Subcutaneous abdominal adipose tissue (tissue), 5 donors: ENCODE measurements around the gene PDE6B.

Source experiments
- H3K27ac ChIP-seq: one replicate; pipeline ENCODE4 v1.7.0; 2013; ENCODE audit warnings: low read depth, mild to moderate bottlenecking, inconsistent platforms, low read length, moderate library complexity
- H3K27me3 ChIP-seq, 5 donors: one replicate each; pipeline ENCODE4 v1.7.0; 2013; ENCODE audit warnings: low read length in 5 of 5, inconsistent platforms in 1 of 5; ENCODE audit not compliant: control insufficient read depth in 5 of 5, insufficient read depth in 4 of 5
- H3K36me3 ChIP-seq, 5 donors: one replicate each; pipeline ENCODE4 v1.7.0; 2013; ENCODE audit warnings: low read length in 5 of 5; ENCODE audit not compliant: control insufficient read depth in 5 of 5, insufficient read depth in 5 of 5
- H3K4me1 ChIP-seq, 5 donors: one replicate each; pipeline ENCODE4 v1.7.0; 2013; ENCODE audit warnings: low read length in 5 of 5, mild to moderate bottlenecking in 3 of 5, moderate library complexity in 1 of 5; ENCODE audit not compliant: control insufficient read depth in 5 of 5, insufficient read depth in 5 of 5
- H3K4me3 ChIP-seq, 5 donors: one replicate each; pipeline ENCODE4 v1.7.0; 2013; ENCODE audit warnings: low read length in 5 of 5, low read depth in 1 of 5
- H3K9ac ChIP-seq, 5 donors: one replicate each; pipeline ENCODE4 v1.7.0; 2013; ENCODE audit warnings: low read length in 5 of 5, mild to moderate bottlenecking in 4 of 5, moderate library complexity in 3 of 5
- H3K9me3 ChIP-seq, 5 donors: one replicate each; pipeline ENCODE4 v1.7.0; 2013; ENCODE audit warnings: low read length in 5 of 5; ENCODE audit not compliant: control insufficient read depth in 5 of 5
- donor health status: healthy.
- donor health status: healthy.
- donor health status: healthy.
- donor health status: healthy.
- donor health status: healthy.

The PDE6B gene

DNA sequence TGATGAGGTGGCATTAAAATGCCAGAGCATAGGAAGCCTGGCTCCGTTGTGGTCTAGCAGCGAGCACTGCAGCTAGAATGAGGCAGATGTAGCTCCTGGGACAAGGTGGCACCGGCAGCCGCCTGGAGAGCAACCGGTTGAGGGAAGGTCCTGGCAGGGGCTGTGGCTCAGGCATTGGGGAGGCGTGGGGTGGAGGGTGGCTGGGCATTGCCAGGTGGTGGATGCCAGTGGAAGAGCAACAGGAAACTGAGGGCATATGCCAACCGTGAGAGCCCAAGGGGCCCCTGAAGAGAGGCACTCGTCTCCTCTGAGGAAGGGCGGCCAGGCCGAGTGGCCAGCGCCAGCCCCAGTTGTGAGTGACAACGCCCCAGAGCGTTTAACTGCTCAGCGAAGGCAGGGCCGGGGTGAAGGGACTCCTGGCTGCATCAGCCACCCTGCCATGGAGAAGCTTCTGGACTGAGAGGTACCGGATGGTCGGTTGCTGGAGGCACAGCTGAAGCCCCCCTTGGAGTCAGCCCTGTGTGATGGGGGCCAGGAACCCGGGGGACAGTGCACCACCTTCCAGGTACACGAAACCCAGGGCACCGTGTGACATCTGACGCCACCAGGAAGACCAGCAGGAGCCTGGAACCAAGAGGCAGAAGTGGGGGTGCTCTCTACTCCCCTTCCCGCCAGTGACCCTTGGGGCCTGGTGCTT is 13.2 kb upstream of the PDE6B start:
- Histone ChIP-seq H3K9ac (no peak overlapping the region), H3K4me1 (no peaks in the 10 kb centered on the region), H3K9me3 (peaks cover 0 to 8% (median 2%) of the 10 kb centered on the region in 5 donors), H3K27me3 (peaks cover 0 to 11% (median 4%) of the 10 kb centered on the region in 5 donors), H3K27ac (no peak overlapping the region), H3K36me3 (no peaks in the 10 kb centered on the region), H3K4me3 (no peak overlapping the region)

DNA sequence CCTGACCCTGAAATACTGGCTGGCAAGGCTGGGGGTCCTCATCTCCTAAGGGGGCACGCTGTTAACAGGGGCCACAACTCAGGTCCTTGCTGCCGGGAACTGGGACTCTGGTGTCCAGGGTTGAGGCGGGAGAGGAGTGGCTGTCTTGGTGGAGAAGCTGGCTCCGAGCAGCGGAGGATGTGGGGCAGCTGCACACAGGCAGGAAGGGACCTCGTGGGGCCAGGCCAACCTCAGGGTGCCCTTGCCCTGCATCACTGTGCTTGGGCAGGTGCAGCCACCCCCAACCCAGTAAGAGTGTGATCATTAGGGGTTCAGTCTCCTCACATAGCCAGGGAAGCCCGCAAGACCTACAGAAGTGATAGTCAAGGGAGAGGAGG is 12.6 kb upstream of the PDE6B start:
- H3K27ac ChIP-seq, result no peak overlapping the region
- H3K27me3 ChIP-seq, result peaks cover 0 to 11% (median 5%) of the 10 kb centered on the region in 5 donors
- H3K4me1 ChIP-seq, result no peaks in the 10 kb centered on the region
- no peak overlapping the region for H3K4me3 ChIP-seq
- H3K36me3 ChIP-seq, result no peaks in the 10 kb centered on the region
- peaks cover 0 to 8% (median 2%) of the 10 kb centered on the region in 5 donors for H3K9me3 ChIP-seq
- H3K9ac ChIP-seq, result no peak overlapping the region

DNA sequence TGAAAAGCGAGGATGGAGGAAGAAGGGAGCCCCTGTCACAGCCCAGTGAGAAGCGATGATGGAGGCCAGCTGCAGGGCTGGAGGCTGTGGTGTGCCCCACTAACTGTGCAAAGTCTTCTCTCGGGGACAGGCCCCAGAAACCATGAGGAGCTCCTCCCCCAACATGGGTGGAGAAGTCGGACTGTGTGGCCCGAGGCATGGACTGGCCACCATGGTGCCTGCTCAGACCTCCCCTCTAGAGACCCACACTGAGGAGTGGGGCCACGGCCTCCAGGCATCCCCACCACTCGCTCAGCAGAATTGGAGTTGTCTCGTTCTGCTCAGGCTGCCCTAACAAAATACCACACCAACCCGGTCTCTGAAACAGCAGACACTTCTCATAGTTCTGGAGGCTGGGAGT is 12.2 kb upstream of the PDE6B start:
- Histone ChIP-seq H3K9me3 (peaks cover 0 to 8% (median 2%) of the 10 kb centered on the region in 5 donors), H3K27ac (no peak overlapping the region), H3K4me3 (no peak overlapping the region), H3K4me1 (no peaks in the 10 kb centered on the region), H3K27me3 (peaks cover 3 to 12% (median 7%) of the 10 kb centered on the region in 5 donors), H3K9ac (no peak overlapping the region), H3K36me3 (no peaks in the 10 kb centered on the region)

DNA sequence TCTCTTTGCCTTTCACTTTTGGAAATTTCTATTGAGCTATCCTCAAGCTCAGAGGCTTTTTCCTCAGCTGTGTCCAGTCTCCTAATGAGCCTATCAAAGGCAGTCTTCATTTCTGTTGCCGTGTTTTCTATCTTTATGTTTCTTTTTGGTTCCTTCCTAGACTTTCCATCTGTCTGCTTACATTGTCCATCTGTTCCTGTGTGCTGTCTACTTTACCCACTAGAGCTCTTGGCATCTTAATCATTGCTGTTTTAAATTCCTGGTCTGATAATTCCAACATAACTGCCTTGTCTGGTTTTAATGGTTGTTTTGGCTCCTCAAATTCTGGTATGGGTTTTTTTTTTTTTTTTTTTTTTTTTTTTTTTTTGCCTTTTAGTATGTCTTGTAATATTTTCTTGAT is 9.3 kb upstream of the PDE6B start:
- Histone ChIP-seq H3K36me3 (no peaks in the 10 kb centered on the region), H3K9me3 (no peaks in the 10 kb centered on the region), H3K9ac (no peak overlapping the region), H3K4me3 (no peak overlapping the region), H3K27ac (no peak overlapping the region), H3K4me1 (no peaks in the 10 kb centered on the region), H3K27me3 (peaks cover 0 to 15% (median 7%) of the 10 kb centered on the region in 5 donors)

DNA sequence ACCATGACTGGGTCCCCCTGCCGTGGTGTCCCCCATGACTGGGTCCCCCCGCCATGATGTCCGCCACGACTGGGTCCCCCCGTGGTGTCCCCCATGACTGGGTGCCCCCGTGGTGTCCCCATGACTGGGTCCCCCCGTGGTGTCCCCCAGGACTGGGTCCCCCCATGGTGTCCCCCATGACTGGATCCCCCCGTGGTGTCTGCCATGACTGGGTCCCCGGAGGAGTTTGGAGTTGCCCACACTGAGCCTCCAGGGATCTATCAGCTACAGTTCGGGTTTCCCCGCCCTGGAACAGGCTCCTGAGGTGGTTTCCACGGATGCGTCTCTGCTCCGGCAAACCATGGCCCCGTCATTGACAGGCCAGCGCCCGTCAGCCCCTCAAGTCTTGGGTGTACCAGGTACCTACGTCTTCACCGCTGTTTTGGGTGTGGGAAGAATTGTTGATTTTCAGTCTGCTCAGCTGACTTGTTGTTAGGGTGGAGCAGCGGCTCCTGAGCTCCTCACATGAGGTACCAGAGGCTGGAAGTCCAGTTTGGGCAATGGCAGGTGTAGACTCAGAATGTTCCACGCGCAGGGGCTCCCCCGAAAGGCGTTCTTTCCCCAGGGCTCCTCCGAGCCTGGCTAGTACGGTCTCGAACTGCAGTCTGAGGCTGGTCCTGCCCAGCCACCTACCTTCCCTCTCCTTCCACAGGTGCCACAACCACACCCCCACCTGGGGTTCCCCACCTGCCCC is 8.3 kb upstream of the PDE6B start:
- Histone ChIP-seq H3K9me3 (no peaks in the 10 kb centered on the region), H3K4me3 (no peak overlapping the region), H3K4me1 (no peaks in the 10 kb centered on the region), H3K27me3 (peaks cover 0 to 15% (median 7%) of the 10 kb centered on the region in 5 donors), H3K27ac (no peak overlapping the region), H3K9ac (no peak overlapping the region), H3K36me3 (no peaks in the 10 kb centered on the region)

DNA sequence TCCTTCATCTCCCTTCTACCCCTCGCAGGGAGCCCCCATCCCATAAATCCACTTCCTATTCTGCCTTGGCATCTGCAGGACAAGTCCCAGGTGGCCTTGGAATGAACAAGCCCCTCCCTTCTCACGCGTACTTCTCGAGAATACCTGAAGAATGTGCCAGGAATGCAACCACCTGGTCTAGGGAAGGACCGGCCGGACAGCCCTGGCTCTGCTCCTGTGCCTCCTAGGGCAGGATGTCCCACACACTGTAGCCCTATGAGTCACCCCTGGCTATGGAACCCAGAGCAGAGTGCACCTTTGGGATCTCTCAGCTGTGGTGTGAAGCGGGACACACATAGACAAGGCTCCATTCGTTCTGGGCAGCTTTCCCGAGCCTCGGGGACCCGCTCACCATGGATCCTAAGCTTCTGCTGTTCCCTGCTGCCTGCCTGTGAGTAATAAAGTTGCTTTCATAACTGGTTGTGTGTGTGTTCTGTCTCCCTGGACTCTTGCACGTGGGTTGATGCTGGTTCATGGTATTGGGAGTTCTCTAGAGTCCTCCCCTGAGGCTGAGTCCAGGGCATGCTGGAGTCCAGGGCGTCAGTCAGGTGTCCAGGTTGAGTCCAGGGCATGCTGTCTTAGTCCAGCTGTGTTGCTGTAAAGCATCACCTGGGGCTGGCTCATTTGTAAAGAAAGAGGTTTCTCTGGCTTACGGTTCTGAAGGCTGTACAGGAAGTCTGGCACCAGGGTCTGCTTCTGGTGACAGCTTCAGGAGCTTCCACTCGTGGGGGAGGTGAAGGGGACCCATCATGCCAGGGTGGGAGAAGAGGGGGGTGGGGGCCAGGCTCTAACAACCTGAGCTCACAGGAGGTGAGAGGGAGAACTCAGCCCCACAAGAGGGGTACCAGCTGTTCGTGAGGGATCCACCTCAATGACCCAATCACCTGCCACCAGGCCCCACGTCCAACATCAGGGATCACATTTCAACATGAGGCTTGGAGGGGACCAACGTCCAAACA is 7.4 kb upstream of the PDE6B start:
- no peak overlapping the region for H3K9ac ChIP-seq
- H3K27ac ChIP-seq, result no peak overlapping the region
- peaks cover 1 to 12% (median 5%) of the 10 kb centered on the region in 5 donors for H3K27me3 ChIP-seq
- H3K36me3 ChIP-seq, result no peaks in the 10 kb centered on the region
- H3K9me3 ChIP-seq, result no peaks in the 10 kb centered on the region
- no peak overlapping the region for H3K4me3 ChIP-seq
- H3K4me1 ChIP-seq, result no peaks in the 10 kb centered on the region

DNA sequence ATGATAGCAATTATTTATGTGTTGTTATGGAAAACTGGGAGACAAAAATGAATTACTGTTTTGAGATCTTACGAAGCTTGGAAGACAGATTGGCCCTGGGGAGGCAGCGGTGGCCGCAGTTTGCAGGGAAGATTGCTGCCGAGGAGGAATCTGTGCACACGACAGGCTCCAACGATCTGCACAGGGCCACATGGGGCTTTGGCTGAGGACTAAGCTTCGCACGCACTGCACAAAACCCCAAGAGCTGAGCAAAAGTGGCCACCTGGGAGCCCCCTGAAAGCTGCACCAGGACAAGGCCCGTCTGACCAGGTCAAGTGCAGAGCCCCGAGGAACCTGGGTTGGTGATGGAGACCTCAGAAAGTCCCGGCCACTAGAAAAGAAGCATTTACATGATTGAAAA is 5.2 kb upstream of the PDE6B start:
- no peaks in the 10 kb centered on the region for H3K4me1 ChIP-seq
- no peak overlapping the region for H3K27ac ChIP-seq
- no peak overlapping the region for H3K4me3 ChIP-seq
- H3K9ac ChIP-seq, result no peak overlapping the region
- peaks cover 5 to 14% (median 6%) of the 10 kb centered on the region in 5 donors for H3K27me3 ChIP-seq
- H3K9me3 ChIP-seq, result no peaks in the 10 kb centered on the region
- no peaks in the 10 kb centered on the region for H3K36me3 ChIP-seq

DNA sequence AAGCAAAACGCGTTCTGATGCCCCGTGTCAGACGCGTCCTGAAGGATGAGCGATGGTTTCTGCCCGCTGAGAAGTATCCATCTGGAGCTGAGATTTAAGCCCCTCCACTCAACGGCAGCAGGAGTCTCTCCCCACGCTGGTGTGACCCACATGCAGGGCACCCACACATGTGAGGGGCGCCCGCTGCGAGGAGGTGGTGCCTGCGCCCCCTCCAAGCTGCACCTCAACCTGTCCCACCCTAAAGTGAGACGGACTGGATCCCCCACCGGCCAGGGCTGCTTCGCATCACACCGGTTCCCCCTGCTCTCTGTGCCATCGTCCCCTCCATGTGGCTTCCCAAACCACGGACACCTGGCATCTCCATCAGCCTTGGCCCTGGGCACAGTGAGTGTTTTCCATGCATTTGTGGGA is 4.5 kb upstream of the PDE6B start:
- H3K9ac ChIP-seq, result no peak overlapping the region
- no peaks in the 10 kb centered on the region for H3K36me3 ChIP-seq
- no peak overlapping the region for H3K27ac ChIP-seq
- peaks cover 5 to 14% (median 6%) of the 10 kb centered on the region in 5 donors for H3K27me3 ChIP-seq
- no peaks in the 10 kb centered on the region for H3K9me3 ChIP-seq
- H3K4me1 ChIP-seq, result no peaks in the 10 kb centered on the region
- no peak overlapping the region for H3K4me3 ChIP-seq

DNA sequence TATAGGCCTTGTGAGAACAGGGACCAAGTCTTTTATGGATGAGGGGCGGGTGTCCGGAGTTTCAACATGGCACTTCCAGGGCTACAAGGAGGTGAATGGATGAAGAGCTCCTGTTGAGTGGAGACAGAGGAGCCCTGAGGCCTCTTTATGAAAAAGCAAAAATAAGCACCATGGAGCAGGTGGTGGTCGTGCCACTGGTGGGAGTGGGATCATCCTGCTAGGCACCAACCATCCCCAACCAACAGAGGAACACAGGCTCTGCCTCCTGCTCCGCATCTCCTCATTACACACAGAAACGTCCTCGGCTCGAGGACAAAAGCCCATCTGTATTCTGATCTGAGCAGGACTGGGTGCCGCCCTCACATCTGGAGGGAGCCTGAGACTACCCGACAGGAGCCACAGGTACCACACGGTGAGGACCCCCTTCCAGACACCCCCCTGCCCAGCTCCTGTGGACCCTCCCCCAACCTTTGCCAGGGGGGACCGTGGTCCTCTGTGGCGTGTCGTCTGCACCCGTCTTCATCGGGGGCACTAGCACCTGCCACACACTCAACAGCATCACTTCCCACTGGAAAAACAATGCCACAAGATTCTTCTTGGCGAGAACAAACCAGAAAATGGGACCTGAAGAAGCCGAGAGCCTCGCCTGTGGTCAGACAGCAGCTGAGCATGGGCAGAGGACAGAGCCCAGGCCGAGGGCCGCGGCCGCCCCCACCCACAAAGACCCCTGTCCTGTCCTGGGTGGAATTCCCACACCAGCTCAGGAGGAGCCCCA is 3.9 kb upstream of the PDE6B start:
- H3K27me3 ChIP-seq, result peaks cover 5 to 14% (median 6%) of the 10 kb centered on the region in 5 donors
- no peaks in the 10 kb centered on the region for H3K4me1 ChIP-seq
- H3K9me3 ChIP-seq, result no peaks in the 10 kb centered on the region
- H3K4me3 ChIP-seq, result no peak overlapping the region
- no peak overlapping the region for H3K27ac ChIP-seq
- H3K9ac ChIP-seq, result no peak overlapping the region
- H3K36me3 ChIP-seq, result no peaks in the 10 kb centered on the region
